Measurements from ENCODE around the gene SMC3.

GRCh38 chr10:110546499-110547110, 20.9 kb upstream of the SMC3 start:
- no peak for TF ChIP-seq ZNF70 (CRISPR knock-in tag; IDR thresholded peaks at IDR 0.05)
- no peak for TF ChIP-seq ARNTL (CRISPR knock-in tag; IDR thresholded peaks at IDR 0.05; ENCODE audit: borderline replicate concordance, low read depth)
